ENCODE measurements around the gene POLR3B.

The POLR3B gene

DNA sequence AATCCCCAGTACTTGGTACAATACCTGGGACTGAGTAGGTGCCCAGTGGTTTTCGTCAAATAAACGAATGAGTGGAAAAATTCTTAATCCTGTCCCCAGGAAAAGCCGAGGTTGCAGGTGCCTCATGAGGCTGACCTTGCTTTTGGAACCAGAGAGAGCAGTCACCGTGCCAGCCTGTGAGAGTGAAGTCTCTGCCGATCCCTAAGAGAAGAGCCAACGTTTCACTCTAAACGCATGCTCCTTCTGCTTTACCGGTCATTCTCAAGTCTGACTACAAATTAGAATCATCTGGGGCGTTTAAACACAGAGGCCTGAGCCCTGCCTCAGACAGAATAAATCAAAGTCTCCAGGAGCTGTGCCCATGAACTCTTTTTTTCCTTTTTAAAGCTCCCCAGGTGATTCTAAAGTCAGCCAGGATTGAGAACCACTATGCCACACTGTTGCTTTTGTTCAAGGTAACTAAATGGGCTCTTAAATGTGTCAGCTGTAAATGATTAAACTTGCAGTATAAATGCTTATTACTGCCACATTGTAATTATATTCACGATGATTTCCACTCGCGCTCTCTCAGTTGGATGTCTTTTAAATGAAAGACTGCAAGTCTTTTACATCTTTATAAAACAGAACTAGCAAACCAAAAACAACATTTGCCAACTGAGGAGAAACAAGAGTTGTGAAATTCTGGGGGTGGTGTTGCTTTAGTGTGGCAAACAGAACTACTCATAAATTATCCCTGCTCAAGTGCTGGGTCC lies 28.1 kb upstream of the POLR3B start:
- H3K4me3 ChIP-seq (ENCODE audit: low read length) = no peak overlapping the region
- TF ChIP-seq ZNF274 (IDR thresholded peaks at IDR 0.05; ENCODE audit: low read depth, low read length) = no peak

DNA sequence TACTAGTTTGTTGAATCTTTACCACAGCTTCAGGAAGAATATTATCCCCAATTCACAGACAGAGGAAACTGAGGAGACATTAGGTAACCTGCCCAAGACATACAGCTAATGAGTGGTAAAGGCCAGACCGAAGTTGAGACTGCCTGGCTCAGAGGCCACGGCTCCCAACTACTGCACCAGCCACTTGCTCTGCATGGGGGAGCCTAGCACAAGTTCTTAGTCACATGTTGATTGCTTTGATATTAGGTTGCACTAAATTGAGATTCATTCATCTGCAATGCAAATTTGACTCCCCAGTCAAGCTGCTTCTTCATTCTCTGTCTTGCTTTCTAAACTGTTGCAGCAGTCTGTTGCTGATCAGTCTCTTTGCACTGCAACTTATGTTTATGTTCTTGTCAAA lies 25.9 kb upstream of the POLR3B start:
- TF ChIP-seq ZNF274 (IDR thresholded peaks at IDR 0.05; ENCODE audit: low read depth, low read length) = no peak
- H3K4me3 ChIP-seq (ENCODE audit: low read length) = no peak overlapping the region

GRCh38 chr12:106332536-106332935 lies 25.0 kb upstream of the POLR3B start:
- no peak for TF ChIP-seq ZNF274 (IDR thresholded peaks at IDR 0.05; ENCODE audit: low read depth, low read length)
- H3K4me3 ChIP-seq (ENCODE audit: low read length) = no peak overlapping the region

DNA sequence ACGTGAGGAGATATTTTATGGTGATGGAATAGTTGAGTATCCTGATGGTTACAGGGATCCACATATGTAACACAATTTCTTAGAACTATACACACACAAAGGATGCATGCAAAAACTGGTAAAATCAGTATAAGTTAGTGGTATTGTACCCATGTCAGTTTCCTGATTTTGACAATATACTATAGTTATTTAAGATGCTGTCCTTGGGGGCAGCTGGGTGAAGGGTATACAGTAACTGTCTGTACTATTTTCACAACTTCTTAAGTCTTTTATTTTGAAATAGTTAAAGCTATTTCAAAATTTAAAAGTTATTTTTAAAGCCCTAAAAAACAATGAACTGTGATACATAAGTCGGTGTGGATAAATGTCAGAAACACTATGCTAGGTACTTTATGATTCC lies 24.5 kb upstream of the POLR3B start:
- no peak for TF ChIP-seq ZNF274 (IDR thresholded peaks at IDR 0.05; ENCODE audit: low read depth, low read length)
- H3K4me3 ChIP-seq (ENCODE audit: low read length) = no peak overlapping the region

- no peak overlapping the region for H3K4me3 ChIP-seq (ENCODE audit: low read length)
- TF ChIP-seq ZNF274 (IDR thresholded peaks at IDR 0.05; ENCODE audit: low read depth, low read length) = no peak
Observed at GRCh38 chr12:106333756-106334155, 23.8 kb upstream of the POLR3B start.

DNA sequence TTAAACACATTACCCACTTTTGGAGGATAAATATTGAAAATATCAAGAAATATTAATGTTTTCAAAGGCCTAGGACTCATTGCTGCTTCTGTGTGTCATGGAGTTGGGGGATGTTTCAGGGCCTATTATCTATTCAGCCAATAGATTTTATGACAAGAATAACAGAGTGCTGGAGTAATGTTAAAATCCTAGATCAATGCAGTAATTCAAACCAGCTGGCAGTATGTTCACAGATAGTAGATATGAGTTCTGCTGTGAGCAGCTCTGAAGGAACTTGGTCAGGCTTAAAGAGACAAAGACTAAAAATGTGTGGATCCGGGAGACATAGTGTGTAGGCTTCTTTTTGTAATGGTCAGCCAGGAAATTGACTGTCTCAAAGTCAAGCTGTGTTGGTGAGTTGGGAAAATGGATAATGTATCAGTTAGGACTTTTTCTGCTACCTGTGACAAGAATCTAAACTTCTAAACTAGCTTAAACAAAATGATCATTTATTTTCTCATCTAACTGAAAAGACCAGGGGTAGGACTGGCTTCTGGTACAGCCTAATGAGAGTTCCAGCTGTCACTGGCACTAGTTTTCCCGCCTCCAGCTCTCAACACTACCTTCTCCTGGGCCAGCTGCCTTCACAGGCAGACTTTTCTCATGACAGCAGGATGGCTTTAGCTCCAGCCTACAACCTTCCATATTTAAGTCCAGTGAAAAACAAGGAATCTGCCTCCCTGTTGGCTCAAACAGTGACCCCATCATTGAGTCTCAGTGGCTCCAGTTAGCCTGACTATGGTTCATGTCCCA lies 16.3 kb upstream of the POLR3B start:
- no peak for TF ChIP-seq ZNF274 (IDR thresholded peaks at IDR 0.05; ENCODE audit: low read depth, low read length)
- no peak overlapping the region for H3K4me3 ChIP-seq (ENCODE audit: low read length)

GRCh38 chr12:106342397-106343213 lies 14.9 kb upstream of the POLR3B start:
- H3K4me3 ChIP-seq (ENCODE audit: low read length) = no peak overlapping the region

DNA sequence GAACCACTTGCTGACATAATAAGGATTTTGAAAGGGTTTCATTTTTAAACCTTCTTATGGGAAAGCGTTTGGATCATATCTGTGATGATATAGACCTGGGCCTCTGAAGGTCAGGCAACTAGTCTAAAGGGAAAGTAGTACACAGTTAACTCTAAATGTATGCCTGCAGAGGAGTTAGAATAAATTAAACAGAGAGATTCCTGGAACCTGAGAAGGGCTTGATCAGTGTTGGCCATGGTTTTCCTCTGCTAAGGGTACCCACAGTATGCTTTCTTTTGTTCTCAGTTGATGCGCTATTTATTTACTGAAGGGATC lies 14.4 kb upstream of the POLR3B start:
- H3K4me3 ChIP-seq (ENCODE audit: low read length) = no peak overlapping the region
- TF ChIP-seq ZNF274 (IDR thresholded peaks at IDR 0.05; ENCODE audit: low read depth, low read length) = no peak

More at GRCh38 chr12:106342397-106343213, 14.9 kb upstream of the POLR3B start:
- no peak for TF ChIP-seq ZNF274 (IDR thresholded peaks at IDR 0.05; ENCODE audit: low read depth, low read length)

GRCh38 chr12:106344131-106344530 lies 13.4 kb upstream of the POLR3B start:
- no peak for TF ChIP-seq ZNF274 (IDR thresholded peaks at IDR 0.05; ENCODE audit: low read depth, low read length)
- H3K4me3 ChIP-seq (ENCODE audit: low read length) = no peak overlapping the region

GRCh38 chr12:106345746-106346145 lies 11.8 kb upstream of the POLR3B start:
- no peak for TF ChIP-seq ZNF274 (IDR thresholded peaks at IDR 0.05; ENCODE audit: low read depth, low read length)
- H3K4me3 ChIP-seq (ENCODE audit: low read length) = no peak overlapping the region

DNA sequence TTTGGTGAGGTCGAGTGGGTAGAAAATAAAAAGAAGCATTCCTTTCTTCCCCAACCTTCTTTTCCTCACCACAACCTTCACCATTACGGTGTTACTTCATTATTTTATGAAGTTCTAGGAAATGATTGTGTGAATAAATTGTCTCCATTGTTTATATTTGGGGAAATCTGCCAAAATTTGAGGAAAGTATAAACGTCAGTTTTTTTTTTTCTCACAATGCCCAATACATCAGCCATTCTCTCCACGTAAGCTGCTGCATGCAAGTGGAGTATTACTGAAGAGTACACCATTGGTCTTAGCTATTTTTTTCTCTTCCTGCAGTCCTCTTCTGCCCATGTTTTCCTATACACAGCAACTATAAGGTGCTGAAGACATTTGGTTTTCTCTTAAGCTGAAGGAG lies 9.1 kb upstream of the POLR3B start:
- no peak for TF ChIP-seq ZNF274 (IDR thresholded peaks at IDR 0.05; ENCODE audit: low read depth, low read length)
- no peak overlapping the region for H3K4me3 ChIP-seq (ENCODE audit: low read length)

DNA sequence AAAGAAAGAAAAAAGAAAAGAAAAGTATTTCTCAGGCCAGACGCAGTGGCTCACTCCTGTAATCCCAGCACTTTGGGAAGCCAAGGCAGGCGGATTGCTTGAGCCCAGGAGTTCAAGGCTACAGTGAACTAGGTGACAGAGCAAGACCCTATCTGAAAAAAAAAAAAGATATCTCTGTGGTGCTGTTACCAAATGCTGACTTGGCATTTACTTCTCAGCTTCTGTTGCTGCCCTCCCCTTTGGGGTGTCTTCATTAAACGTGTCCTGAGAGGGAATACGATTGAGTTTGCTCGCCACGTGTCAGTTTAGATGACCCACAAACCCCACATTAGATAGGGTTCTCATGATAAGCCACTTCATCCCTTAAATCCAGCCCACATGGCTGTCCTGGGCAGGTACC lies 4.4 kb upstream of the POLR3B start:
- no peak for TF ChIP-seq ZNF274 (IDR thresholded peaks at IDR 0.05; ENCODE audit: low read depth, low read length)
- H3K4me3 ChIP-seq (ENCODE audit: low read length) = no peak overlapping the region

DNA sequence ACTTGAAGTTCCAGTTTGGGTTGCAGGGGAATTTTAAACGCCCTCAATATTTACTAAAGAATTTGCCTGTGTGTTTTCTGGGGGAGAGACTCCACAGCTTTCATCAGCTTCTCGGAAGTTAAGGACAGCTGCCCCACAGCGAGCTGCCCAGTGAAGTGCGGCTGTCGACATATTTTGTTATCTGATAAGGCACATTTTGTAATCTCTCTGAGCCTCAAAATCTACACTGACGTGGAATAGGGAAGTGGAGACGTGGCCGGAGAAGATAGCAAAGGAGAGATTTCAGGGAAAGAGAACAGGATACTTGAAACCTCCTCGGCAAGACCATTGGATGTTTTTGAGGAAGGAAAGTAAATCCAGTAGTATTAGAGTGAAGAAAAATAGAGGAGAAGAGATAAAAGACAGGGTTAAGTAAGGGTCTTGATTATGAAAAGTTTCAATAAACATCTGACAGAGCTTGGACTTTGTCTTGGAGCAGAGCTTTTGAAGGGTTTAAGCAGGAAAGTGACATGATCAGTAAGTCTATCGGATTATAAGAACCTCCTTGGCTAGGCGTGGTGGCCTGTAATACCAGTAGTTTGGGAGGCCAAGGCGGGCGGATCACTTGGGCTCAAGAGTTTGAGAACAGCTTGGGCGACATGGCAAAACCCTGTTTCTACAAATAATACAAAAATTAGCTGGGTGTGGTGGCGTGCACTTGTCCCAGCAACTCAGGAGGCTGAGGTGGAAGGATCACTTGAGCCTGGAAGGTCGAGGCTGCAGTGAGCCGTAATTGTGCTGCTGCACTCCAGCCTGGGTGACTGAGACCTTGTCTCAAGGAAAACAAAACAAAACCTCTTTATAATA lies 1.1 kb downstream of the POLR3B start:
- TF ChIP-seq ZNF274 (IDR thresholded peaks at IDR 0.05; ENCODE audit: low read depth, low read length) = no peak
- H3K4me3 ChIP-seq (ENCODE audit: low read length) = peak overlapping the region; percentile 94
